ENCODE results near the gene RPL39.

- TF ChIP-seq, protein P1, sequence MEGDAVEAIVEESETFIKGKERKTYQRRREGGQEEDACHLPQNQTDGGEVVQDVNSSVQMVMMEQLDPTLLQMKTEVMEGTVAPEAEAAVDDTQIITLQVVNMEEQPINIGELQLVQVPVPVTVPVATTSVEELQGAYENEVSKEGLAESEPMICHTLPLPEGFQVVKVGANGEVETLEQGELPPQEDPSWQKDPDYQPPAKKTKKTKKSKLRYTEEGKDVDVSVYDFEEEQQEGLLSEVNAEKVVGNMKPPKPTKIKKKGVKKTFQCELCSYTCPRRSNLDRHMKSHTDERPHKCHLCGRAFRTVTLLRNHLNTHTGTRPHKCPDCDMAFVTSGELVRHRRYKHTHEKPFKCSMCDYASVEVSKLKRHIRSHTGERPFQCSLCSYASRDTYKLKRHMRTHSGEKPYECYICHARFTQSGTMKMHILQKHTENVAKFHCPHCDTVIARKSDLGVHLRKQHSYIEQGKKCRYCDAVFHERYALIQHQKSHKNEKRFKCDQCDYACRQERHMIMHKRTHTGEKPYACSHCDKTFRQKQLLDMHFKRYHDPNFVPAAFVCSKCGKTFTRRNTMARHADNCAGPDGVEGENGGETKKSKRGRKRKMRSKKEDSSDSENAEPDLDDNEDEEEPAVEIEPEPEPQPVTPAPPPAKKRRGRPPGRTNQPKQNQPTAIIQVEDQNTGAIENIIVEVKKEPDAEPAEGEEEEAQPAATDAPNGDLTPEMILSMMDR (IDR thresholded peaks at IDR 0.05): peak in 1 of 6 experiments; percentile 6
- no peak for TF ChIP-seq POLR2A (IDR thresholded peaks at IDR 0.05)
Measured at GRCh38 chrX:119790977-119791436, 423 bp downstream of the RPL39 start.
